MV-4-11 (cell line): ENCODE measurements around the gene HEPACAM.
A peak's percentile ranks its signal among the peaks of the same experiment; 100 is the strongest.

Experiments
- DNase-seq: peaks from one replicate; lab custom pipeline; 2025; lab: John Stamatoyannopoulos, UW

Gene HEPACAM

GRCh38 chr11:124884869-124885479 is 50.9 kb downstream of the HEPACAM start:
- no peak for DNase-seq

- DNase-seq, result no peak
Measured at GRCh38 chr11:124884340-124884739, 51.5 kb downstream of the HEPACAM start.

GRCh38 chr11:124882339-124883071 is 53.3 kb downstream of the HEPACAM start:
- DNase-seq, result no peak

GRCh38 chr11:124880958-124881357 is 54.9 kb downstream of the HEPACAM start:
- DNase-seq, result no peak

DNA sequence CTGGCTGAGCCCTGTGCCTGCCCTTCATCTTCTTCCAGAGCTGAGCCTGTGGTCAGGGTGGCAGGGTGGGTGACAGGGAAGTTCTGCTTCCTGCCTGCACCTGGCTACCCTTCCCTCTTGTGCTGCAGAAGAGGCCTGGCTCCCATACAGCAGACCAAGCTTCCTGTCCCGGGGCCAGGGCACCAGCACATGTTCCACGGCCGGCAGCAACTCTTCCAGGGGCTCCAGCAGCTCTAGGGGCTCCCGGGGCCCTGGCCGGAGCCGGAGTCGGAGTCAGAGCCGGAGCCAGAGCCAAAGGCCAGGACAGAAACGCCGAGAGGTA is 55.6 kb downstream of the HEPACAM start:
- DNase-seq, result no peak

- no peak for DNase-seq
Measured at GRCh38 chr11:124879493-124880289, 56.2 kb downstream of the HEPACAM start.

GRCh38 chr11:124878759-124879492 is 56.9 kb downstream of the HEPACAM start:
- no peak for DNase-seq

- DNase-seq, result no peak
Measured at GRCh38 chr11:124877910-124878758, 57.7 kb downstream of the HEPACAM start.

GRCh38 chr11:124877631-124877909 is 58.3 kb downstream of the HEPACAM start:
- no peak for DNase-seq

GRCh38 chr11:124876818-124877630 is 58.8 kb downstream of the HEPACAM start:
- DNase-seq, result no peak

DNA sequence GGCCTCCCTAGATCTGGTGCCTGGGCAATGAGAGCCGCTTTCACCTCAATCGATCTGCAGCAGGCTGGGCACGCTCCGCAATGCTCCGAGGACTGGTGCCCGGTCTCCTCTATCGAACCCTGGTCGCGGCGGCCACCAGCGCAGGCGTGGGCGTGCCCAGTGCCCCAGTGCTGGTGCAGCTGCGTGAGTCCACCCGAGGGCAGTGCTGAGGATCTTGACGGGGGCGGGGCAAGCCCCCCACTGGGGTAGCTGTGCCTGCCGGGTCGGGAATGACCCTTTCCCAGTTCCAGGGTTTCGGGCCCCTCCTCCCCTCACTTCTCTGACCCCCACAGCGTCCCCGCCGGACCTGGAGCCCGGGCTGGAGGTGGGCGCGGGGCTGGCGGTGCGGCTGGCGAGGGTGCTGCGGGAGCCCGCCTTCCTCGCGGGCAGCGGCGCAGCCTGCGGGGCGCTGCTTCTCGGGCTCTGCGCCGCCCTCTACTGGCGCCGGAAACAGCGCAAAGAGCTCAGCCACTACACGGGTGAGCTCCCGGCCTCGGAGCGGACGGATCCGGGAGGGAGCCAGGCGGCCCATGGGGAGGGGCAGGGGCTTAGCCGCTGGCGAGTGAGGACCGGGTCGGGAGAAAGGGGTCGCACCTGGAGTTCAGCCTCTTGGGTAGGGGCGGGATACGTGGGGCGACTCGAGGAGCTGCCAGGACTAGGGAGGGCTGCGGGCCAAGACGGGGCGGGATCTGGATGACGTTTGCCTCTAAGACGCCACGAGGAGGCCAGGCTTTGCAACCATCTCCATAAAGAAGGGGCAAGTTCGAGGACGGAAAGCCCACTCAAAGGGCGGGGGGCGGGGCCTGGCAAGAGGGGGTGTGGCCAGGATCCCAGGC is 59.7 kb downstream of the HEPACAM start:
- DNase-seq, result peak; percentile 80

DNA sequence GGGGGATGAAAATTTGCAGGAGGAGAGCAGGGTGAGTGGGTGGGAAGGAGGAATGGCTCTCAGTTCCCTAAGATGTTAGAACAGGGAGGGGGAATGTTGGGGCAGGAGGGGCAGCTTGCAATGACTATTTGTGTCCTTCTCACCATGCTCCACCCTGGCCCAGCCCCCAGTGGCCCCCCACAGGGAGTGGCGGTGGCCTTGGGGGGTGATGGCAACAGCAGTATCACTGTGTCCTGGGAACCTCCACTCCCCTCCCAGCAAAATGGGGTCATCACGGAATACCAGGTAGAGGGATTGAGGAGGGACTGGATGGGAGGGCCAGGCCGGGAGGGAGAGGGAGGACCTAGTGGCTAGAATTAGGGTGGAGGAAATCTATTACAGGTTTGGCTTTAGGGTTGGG is 60.4 kb downstream of the HEPACAM start:
- DNase-seq, result no peak

DNA sequence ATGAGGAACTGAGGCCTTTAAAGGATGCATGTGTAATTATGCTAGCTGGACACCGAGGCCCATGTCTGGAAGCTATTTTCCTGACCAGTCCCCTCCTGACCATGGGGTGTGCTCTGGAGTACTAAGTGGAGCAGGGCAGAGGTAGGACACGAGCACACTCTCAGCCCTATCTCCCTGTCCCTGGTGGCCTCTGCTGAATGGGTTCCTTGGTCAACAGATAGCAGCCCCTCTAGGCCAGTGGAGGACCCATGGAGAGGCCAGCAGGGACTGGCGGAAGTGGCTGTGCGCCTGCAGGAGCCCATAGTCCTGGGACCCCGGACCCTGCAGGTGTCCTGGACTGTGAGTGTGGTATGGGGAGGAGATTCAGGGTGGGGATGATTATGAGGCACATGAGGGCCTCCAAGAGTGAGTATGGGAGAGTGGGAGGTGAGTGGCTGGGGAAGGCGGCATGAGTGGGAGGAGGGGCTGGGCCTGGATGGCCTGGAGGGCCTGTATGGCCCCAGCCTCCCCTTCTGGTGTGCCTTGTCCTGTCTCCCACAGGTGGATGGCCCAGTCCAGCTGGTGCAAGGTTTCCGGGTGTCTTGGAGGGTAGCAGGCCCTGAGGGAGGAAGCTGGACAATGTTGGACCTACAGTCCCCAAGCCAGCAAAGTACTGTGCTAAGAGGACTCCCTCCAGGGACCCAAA is 61.1 kb downstream of the HEPACAM start:
- DNase-seq, result no peak

- DNase-seq, result no peak
Measured at GRCh38 chr11:124873951-124874350, 61.9 kb downstream of the HEPACAM start.

DNA sequence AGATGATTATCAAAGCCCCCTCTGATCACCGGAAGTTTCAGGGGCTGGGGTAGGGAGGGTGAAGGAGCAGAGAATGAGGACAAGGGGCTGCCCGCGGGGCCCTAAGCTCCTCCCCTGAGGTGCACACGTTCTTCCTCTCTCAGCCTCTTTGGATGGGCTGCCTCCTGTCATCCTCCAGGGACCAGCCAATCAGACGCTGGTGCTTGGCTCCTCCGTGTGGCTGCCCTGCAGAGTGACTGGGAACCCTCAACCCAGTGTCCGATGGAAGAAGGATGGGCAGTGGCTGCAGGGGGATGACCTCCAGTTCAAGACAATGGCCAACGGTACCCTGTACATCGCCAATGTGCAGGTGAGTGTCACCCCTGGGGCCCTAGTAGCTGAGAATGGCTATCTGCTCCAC is 63.1 kb downstream of the HEPACAM start:
- DNase-seq, result no peak

DNA sequence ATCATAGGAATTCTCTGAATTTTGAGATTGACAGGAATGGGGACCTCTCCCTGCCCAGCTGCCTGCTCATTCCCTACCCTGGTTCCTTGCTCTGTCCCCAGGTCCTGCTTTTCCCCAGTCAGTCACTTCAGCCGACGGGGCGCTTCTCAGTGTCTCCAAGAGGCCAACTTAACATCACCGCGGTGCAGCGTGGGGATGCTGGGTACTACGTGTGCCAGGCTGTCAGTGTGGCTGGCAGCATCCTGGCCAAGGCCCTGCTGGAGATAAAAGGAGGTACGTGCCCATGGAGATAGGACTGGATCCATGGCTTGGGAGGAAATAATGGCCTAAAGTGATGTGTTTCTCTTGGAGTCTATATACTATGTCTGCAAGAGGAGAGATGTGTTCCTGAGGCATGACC is 63.6 kb downstream of the HEPACAM start:
- no peak for DNase-seq

DNA sequence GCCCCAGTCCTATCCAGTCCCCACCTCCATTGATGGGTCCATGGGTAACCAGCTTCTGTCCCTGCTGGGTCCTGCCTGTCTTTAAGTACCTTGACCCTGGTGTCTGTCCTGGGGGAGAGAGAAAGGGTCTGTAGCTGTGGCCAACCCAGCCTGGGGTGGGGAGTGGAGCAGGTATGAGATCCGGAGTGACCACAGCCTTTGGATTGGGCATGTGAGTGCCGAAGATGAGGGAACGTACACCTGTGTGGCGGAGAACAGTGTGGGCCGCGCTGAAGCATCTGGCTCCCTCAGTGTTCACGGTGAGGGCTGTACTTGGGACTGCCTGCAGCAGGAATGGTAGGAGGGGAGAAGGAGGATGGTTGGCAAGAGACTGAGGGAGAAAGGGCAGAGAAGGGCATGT is 65.4 kb downstream of the HEPACAM start:
- DNase-seq, result no peak

GRCh38 chr11:124869856-124870387 is 65.9 kb downstream of the HEPACAM start:
- no peak for DNase-seq

DNA sequence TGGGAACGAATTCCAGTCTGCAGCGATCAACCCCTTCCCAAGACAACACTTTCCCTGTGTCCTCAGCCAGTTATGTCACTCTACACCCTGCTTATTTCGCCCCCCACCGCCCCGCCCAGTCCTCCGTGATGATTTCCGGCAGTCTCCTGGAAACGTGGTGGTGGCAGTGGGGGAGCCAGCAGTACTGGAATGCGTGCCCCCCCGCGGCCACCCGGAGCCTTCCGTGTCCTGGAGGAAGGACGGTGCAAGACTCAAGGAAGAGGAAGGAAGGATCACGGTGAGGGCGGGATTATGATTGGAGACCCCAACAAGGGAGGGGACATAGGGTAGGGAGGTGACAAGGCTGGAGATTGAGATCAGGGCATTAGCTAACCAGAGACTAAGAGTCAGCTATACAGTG is 66.5 kb downstream of the HEPACAM start:
- DNase-seq, result no peak
